Activated CD8-positive, alpha-beta memory T cell treated with anti-CD3 and anti-CD28 coated beads, Interleukin-2, amount 50 U/mL, for 24 hours (primary cell): ENCODE results near the gene DCC.
"Not testable (repeated sequence)": the region's sequence is repeated elsewhere in the genome, so short reads cannot be mapped to it uniquely, and the experiment has no call there.

ENCODE experiments used
- DNase-seq: peaks from one replicate; pipeline ENCODE4 v3.0.0-alpha.2; 2020; ENCODE audit errors: extremely low read depth

Gene DCC

DNA sequence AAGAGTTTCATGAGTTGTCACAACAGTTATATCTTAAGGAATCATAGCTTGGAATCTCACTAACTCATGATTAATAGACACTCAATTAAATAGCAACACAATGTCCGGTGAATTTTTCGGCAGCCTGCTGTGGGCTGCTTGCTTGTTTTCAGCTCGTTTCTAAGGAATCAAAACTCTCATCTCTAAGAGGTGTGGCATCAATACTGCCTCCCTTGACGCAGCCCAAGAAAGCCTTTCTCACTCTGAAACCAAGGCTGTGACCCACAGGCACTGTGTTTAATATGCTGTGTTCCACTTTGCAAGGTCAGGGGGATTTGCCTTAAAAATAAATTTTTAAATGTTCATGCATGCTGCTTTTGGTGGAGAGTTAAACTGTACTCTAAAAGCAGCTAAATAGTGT lies 5.4 kb downstream of the DCC start:
- DNase-seq = no peak

GRCh38 chr18:52348209-52348608 lies 8.2 kb downstream of the DCC start:
- DNase-seq = no peak

DNA sequence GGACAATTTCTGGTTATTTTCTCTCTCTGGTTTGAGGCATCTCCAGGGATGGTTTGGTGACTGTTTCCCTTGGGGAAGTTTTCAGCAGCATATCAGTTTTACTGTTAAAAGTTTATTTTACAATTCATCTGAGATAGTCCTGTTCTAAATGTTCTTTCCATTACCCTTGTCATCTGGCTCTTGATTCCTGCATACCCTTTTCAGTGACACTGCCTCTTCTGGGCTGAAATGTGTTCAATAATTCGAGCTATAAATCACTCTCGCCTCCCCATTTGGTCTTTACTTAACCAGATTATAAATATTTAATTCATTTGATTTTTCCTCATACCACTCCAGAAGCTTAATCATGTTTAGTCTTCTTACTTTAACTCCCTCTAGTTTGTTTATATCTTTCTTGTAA lies 9.5 kb downstream of the DCC start:
- no peak for DNase-seq

- no peak for DNase-seq
Observed at GRCh38 chr18:52352920-52353319, 12.9 kb downstream of the DCC start.

DNA sequence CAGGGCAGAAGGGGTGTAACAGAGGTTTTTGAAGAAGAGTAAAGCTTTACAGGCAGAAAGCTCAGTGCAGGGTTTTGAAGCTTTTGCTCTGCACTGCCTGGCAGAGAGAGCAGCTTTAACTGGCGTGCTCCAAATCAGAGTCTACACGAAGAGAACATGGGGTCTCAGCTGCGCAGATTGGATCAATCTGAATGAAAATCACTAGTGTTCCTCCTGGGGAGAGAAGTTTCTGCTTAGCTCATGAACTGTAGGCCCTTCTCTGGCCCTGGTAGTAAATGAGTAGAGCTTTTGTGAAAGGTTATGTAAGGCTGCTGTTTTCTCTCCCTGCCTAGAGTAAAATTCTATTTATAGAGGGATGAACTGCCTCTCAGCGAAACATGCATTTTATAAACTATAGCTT lies 13.6 kb downstream of the DCC start:
- no peak for DNase-seq

- DNase-seq = no peak
Observed at GRCh38 chr18:52363861-52364260, 23.9 kb downstream of the DCC start.

GRCh38 chr18:52366851-52367250 lies 26.9 kb downstream of the DCC start:
- not testable (repeated sequence) for DNase-seq

DNA sequence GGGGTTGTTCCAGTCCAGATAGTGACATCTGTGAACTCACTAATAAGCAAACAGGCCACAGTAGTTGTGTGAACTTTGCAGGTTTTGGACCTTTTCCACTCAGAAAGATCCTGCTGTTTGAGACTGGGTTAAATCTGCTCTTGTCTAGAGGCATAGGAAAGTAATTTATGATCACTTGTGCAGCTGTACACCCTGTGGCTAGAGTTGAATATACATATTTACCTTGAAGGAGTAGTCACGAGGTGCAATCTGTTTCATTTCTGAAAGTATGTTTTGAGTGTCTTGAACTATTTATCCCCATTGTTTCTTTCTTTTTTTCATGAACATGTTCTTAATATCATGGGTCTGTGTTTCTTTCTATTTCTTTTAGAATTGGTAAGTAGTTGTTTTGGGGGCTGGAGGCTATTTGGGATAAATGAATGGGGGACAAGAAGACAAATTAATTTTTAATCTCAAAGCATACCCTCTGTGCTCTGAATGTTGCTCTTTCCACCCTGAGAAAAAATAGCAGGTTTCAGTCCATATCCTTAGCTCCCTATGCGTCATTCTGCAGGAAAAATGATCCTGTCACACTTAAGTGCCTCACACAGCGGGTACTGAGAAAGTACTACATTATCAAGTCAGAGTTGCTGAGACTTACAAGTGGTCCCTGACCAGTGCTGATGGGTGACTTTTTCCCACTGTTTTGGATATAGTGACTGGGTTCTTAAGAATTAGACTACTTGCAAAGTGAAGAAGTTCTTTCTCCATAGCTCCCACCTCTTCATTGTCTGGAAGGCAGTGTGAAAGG lies 28.2 kb downstream of the DCC start:
- no peak for DNase-seq

- DNase-seq = no peak
Observed at GRCh38 chr18:52370841-52371240, 30.8 kb downstream of the DCC start.

DNA sequence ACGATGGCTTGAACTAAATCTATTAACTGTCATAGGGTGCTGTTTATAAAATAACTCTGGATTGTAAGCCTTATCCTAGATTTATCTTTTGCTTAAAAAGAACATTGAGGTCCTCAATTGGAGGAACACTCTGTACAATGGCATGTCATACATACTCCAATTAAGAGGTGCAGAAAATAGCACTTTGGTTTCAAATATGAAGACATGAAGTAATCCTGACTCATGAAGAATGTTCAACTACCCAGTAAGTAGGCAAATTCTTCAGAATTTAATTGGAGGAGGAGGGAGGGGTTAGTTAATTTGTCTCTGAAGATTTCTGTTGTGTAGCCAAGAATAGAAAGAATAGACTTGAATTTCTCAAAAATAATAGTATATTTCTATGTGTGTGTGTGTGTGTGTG lies 36.1 kb downstream of the DCC start:
- no peak for DNase-seq

GRCh38 chr18:52377094-52377493 lies 37.1 kb downstream of the DCC start:
- DNase-seq = no peak

GRCh38 chr18:52386306-52386705 lies 46.3 kb downstream of the DCC start:
- DNase-seq = no peak

GRCh38 chr18:52387175-52387574 lies 47.2 kb downstream of the DCC start:
- no peak for DNase-seq

- no peak for DNase-seq
Observed at GRCh38 chr18:52391810-52392559, 52.0 kb downstream of the DCC start.

GRCh38 chr18:52394602-52395001 lies 54.6 kb downstream of the DCC start:
- DNase-seq = no peak

GRCh38 chr18:52395146-52395852 lies 55.3 kb downstream of the DCC start:
- no peak for DNase-seq

GRCh38 chr18:52401236-52401635 lies 61.2 kb downstream of the DCC start:
- DNase-seq = no peak

DNA sequence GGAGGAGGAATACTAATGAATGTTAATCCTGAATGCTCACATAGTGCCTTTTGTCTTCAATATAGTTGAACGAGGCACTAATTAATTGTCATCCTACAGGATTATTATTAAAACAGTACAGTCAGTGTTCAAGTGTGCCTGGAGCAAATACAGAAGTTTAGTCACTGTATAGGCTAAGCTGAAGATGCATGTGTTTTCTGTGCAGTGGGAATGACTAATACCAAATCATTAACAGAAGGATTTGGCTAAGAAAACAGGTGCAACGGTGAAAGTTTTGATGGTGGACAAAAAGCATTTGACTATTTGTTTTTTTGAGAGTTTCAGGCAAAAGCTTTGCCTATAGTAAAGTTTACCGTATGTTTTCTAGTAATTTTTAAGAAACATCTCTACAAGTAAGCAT lies 62.8 kb downstream of the DCC start:
- no peak for DNase-seq

GRCh38 chr18:52403291-52404021 lies 63.5 kb downstream of the DCC start:
- no peak for DNase-seq

GRCh38 chr18:52408800-52409302 lies 68.9 kb downstream of the DCC start:
- DNase-seq = no peak

DNA sequence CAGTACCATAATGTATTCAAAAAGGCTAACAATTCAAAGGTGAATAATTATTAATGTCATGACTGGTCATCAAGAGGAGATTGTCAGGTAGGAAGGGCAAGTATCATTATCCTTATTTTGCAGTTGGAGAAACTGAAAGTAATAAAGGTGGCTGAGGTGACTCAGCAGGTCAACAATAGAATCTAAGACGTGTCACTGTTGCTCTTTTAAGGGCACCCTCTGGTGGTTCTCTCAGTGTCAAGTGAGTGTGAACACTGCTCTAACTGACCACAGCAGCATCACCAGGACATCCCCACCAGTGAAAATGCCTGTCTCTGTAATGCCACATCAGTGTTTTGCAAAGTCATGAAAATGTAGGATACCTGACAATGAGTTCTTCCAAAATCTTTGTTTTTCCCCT lies 69.7 kb downstream of the DCC start:
- no peak for DNase-seq

DNA sequence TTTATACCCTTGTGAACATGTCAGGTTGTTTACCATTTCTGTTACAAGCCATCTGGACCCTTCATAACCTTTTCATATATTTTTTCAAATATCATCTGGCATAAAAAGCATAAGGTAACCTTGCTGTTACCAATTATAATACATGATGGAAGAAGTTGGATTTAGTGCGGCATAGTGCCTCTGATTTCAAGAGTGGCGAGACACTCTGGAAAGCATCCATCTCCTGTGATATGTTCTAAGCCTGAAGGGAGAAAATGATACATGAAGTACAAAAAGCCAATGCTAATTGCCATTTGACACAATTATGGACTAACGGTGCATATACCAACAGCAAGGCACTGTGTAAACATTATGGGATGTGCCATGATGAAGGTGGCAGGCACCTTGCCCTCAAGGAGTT lies 75.1 kb downstream of the DCC start:
- DNase-seq = no peak
